ENCODE results near the gene GGCT. TPM values are rescaled to one million over a fixed set of nuclear protein-coding genes. Genes with fewer than 3 reads are reported as not detected.

GGCT gene
- total RNA-seq, 1 experiment from 2014 or later, result 67.6 TPM

GRCh38 chr7:30471205-30471604 is 33.4 kb downstream of the GGCT start:
- Histone ChIP-seq H3K4me1 (ENCODE audit: insufficient read depth, low read length) (peaks cover 4% of the 10 kb centered on the region; the same call in 1 of the 2 replicates), H2AFZ (ENCODE audit: low read length) (no peak overlapping the region), H3K27me3 (ENCODE audit: low read length) (no peaks in the 10 kb centered on the region), H3K27ac (ENCODE audit: low read length) (no peak overlapping the region), H3K9me3 (ENCODE audit: low read length) (no peaks in the 10 kb centered on the region), H4K20me1 (ENCODE audit: low read length) (no peaks in the 10 kb centered on the region), H3K36me3 (ENCODE audit: low read depth, low read length) (no peaks in the 10 kb centered on the region), H3K9ac (ENCODE audit: low read length) (no peak overlapping the region), H3K4me2 (ENCODE audit: low read length) (no peak overlapping the region), H3F3A (ENCODE audit: low read length, unreplicated experiment) (no peaks in the 10 kb centered on the region), H3K9me2 (replicated peaks; ENCODE audit: low read length) (no peaks in the 10 kb centered on the region), H3K79me2 (ENCODE audit: low read length) (peaks cover 25% of the 10 kb centered on the region), H3K4me3 (ENCODE audit: low read length) (no peak overlapping the region)
- TF ChIP-seq EZH2 (IDR thresholded peaks at IDR 0.05; ENCODE audit: low read length, unreplicated experiment), result no peak
- TF ChIP-seq CTCF (conservative IDR thresholded peaks at IDR 0.05; ENCODE audit: low read depth, low read length), result no peak
- TF ChIP-seq EZH2phosphoT487 (IDR thresholded peaks at IDR 0.05; ENCODE audit: borderline replicate concordance, low read length), result no peak
- DNase-seq (no peak), ATAC-seq (no peak)
- no TSS peak for BruUV-seq (replicated peaks)
- ChIA-PET POLR2A (ENCODE audit: unreplicated experiment) (no interaction called here), CTCF (interaction anchor here (1.0 kb wide), 1 partner anchor 93 kb away, joined by 3 read pairs; no protein-coding TSS in a partner anchor)
- intact Hi-C loops (cut with micrococcal nuclease), result no loop called here

GRCh38 chr7:30470771-30471170 is 33.9 kb downstream of the GGCT start:
- peak; percentile 16 for DNase-seq
- H3F3A ChIP-seq (ENCODE audit: low read length, unreplicated experiment), result no peaks in the 10 kb centered on the region
- no peak overlapping the region for H2AFZ ChIP-seq (ENCODE audit: low read length)
- peaks cover 4% of the 10 kb centered on the region; the same call in 1 of the 2 replicates for H3K4me1 ChIP-seq (ENCODE audit: insufficient read depth, low read length)
- peak; percentile 78 for ATAC-seq
- H3K9me2 ChIP-seq (replicated peaks; ENCODE audit: low read length), result no peaks in the 10 kb centered on the region
- intact Hi-C loops (cut with micrococcal nuclease), result no loop called here
- TF ChIP-seq CTCF (conservative IDR thresholded peaks at IDR 0.05; ENCODE audit: low read depth, low read length) (no peak), EZH2phosphoT487 (IDR thresholded peaks at IDR 0.05; ENCODE audit: borderline replicate concordance, low read length) (no peak), EZH2 (IDR thresholded peaks at IDR 0.05; ENCODE audit: low read length, unreplicated experiment) (no peak)
- CTCF ChIA-PET, result interaction anchor here (1.0 kb wide), 1 partner anchor 94 kb away, joined by 3 read pairs; no protein-coding TSS in a partner anchor
- H3K4me2 ChIP-seq (ENCODE audit: low read length), result no peak overlapping the region
- H3K79me2 ChIP-seq (ENCODE audit: low read length), result peaks cover 21% of the 10 kb centered on the region; the same call in 1 of the 2 replicates
- POLR2A ChIA-PET (ENCODE audit: unreplicated experiment), result no interaction called here
- H3K27me3 ChIP-seq (ENCODE audit: low read length), result no peaks in the 10 kb centered on the region
- no peaks in the 10 kb centered on the region for H3K9me3 ChIP-seq (ENCODE audit: low read length)
- H4K20me1 ChIP-seq (ENCODE audit: low read length), result no peaks in the 10 kb centered on the region
- H3K4me3 ChIP-seq (ENCODE audit: low read length), result no peak overlapping the region
- H3K27ac ChIP-seq (ENCODE audit: low read length), result no peak overlapping the region
- BruUV-seq (replicated peaks), result no TSS peak
- no peak overlapping the region for H3K9ac ChIP-seq (ENCODE audit: low read length)
- no peaks in the 10 kb centered on the region for H3K36me3 ChIP-seq (ENCODE audit: low read depth, low read length)

GRCh38 chr7:30470163-30470770 is 34.4 kb downstream of the GGCT start:
- ATAC-seq (no peak), DNase-seq (no peak)
- no TSS peak for BruUV-seq (replicated peaks)
- Histone ChIP-seq H3K4me2 (ENCODE audit: low read length) (no peak overlapping the region), H3K9me3 (ENCODE audit: low read length) (no peaks in the 10 kb centered on the region), H3K4me1 (ENCODE audit: insufficient read depth, low read length) (peaks cover 4% of the 10 kb centered on the region; the same call in 1 of the 2 replicates), H3K4me3 (ENCODE audit: low read length) (no peak overlapping the region), H4K20me1 (ENCODE audit: low read length) (no peaks in the 10 kb centered on the region), H3K36me3 (ENCODE audit: low read depth, low read length) (no peaks in the 10 kb centered on the region), H3F3A (ENCODE audit: low read length, unreplicated experiment) (no peaks in the 10 kb centered on the region), H3K9me2 (replicated peaks; ENCODE audit: low read length) (no peaks in the 10 kb centered on the region), H2AFZ (ENCODE audit: low read length) (no peak overlapping the region), H3K27ac (ENCODE audit: low read length) (no peak overlapping the region), H3K9ac (ENCODE audit: low read length) (no peak overlapping the region), H3K79me2 (ENCODE audit: low read length) (peaks cover 16% of the 10 kb centered on the region; the same call in 1 of the 2 replicates), H3K27me3 (ENCODE audit: low read length) (no peaks in the 10 kb centered on the region)
- TF ChIP-seq EZH2 (IDR thresholded peaks at IDR 0.05; ENCODE audit: low read length, unreplicated experiment), result no peak
- no peak for TF ChIP-seq CTCF (conservative IDR thresholded peaks at IDR 0.05; ENCODE audit: low read depth, low read length)
- no peak for TF ChIP-seq EZH2phosphoT487 (IDR thresholded peaks at IDR 0.05; ENCODE audit: borderline replicate concordance, low read length)
- intact Hi-C loops (cut with micrococcal nuclease), result no loop called here
- POLR2A ChIA-PET (ENCODE audit: unreplicated experiment), result no interaction called here
- CTCF ChIA-PET, result interaction anchor here (1.0 kb wide), 1 partner anchor 94 kb away, joined by 3 read pairs; no protein-coding TSS in a partner anchor
